ENCODE data around the gene ADGRB2. TPM values are rescaled to one million over a fixed set of nuclear protein-coding genes. Genes with fewer than 3 reads are reported as not detected.
A peak's percentile ranks its signal among the peaks of the same experiment; 100 is the strongest.

ADGRB2 gene
- polyA plus RNA-seq, 3 donors = not detected

DNA sequence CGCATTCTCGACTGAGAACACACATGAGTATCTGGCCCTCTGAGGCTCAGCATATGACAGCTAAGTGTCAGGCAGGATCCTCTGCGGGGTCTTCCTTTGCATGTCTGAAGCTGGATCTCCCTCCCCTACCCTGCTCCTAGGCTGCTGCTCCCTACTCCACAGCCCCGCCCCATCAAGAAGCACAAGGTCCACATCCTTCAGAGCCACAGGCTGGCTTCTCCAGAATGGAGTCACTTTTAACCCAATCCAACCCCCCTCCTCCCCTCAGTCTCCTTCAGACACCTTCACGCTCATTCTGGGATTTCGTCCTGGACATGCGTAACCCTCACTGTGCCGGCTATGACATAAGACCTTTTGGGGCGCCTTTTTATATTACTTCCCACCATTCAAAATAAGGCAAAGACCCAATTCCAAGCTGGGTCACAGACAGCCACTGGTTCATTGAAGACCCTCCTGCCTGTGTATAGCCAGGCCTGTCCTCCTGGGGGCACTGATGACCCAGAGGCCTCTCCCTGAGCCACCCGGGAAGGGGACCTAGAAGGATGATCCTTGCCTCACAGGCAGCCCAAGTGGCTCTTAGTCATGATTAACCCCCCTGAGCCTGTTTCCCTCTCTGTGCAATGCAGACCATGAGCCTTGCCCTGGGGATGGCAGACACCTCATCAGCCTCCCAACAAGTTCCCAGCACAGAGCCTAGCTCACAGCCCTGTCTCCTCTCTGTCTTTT, 4.7 kb downstream of the ADGRB2 start:
- H3K9me3 ChIP-seq (replicated peaks in 1 of 2; ENCODE audit: control insufficient read depth in 1 of 2, insufficient read depth in 1 of 2, low read length in 2 of 2) = peaks cover 3 to 19% of the 10 kb centered on the region in 2 donors
- Mint-ChIP-seq H3K4me3 (peak overlapping the region in 1 of 2 donors; percentile 80), H3K27me3 (ENCODE audit: low read depth in 3 of 3) (peaks cover 43 to 54% (median 51%) of the 10 kb centered on the region in 3 donors), H3K27ac (peak overlapping the region in 3 of 7 donors; percentile 14 to 56 (median 45)), H3K36me3 (peaks cover 5 to 9% of the 10 kb centered on the region in 2 donors), H3K4me1 (peaks cover 22% of the 10 kb centered on the region), H3K9me3 (peaks cover 0 to 15% (median 7%) of the 10 kb centered on the region in 7 donors)
- no peak overlapping the region for H3K4me3 ChIP-seq (replicated peaks in 1 of 3; ENCODE audit: low read depth in 2 of 3, low read length in 3 of 3)
- no peak overlapping the region for H3K27ac ChIP-seq (ENCODE audit: low read depth in 1 of 2, low read length in 2 of 2)
- intact Hi-C loops (cut with micrococcal nuclease) = loop anchor here in 1 of 2 donors (2.0 kb wide), 1 partner anchor 29 kb away; no protein-coding TSS in a partner anchor
- H2AFZ ChIP-seq (ENCODE audit: insufficient read depth, low read depth, low read length, poor library complexity, severe bottlenecking) = no peak overlapping the region
- no peak overlapping the region for H3K9ac ChIP-seq (ENCODE audit: insufficient read depth, low read length, poor library complexity, severe bottlenecking)
- H3K27me3 ChIP-seq (ENCODE audit: control insufficient read depth in 2 of 2, insufficient read depth in 2 of 2, low read length in 2 of 2) = peaks cover 34 to 46% of the 10 kb centered on the region in 2 donors
- H4K20me1 ChIP-seq (ENCODE audit: insufficient read depth, low read length) = no peaks in the 10 kb centered on the region
- DNase-seq = peak; percentile 18 to 53 (median 29)
- H3K79me2 ChIP-seq (ENCODE audit: insufficient read depth, low read length) = no peaks in the 10 kb centered on the region
- WGBS (ENCODE audit: insufficient coverage) = 87% methylated on average over 10 of the region's 10 CpGs
- no peak overlapping the region for H3K4me2 ChIP-seq (replicated peaks; ENCODE audit: extremely low read depth, low read length, poor library complexity, severe bottlenecking)
- TF ChIP-seq, protein P1, sequence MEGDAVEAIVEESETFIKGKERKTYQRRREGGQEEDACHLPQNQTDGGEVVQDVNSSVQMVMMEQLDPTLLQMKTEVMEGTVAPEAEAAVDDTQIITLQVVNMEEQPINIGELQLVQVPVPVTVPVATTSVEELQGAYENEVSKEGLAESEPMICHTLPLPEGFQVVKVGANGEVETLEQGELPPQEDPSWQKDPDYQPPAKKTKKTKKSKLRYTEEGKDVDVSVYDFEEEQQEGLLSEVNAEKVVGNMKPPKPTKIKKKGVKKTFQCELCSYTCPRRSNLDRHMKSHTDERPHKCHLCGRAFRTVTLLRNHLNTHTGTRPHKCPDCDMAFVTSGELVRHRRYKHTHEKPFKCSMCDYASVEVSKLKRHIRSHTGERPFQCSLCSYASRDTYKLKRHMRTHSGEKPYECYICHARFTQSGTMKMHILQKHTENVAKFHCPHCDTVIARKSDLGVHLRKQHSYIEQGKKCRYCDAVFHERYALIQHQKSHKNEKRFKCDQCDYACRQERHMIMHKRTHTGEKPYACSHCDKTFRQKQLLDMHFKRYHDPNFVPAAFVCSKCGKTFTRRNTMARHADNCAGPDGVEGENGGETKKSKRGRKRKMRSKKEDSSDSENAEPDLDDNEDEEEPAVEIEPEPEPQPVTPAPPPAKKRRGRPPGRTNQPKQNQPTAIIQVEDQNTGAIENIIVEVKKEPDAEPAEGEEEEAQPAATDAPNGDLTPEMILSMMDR (IDR thresholded peaks at IDR 0.05) = no peak
- peaks cover 20 to 31% of the 10 kb centered on the region in 2 donors for H3K4me1 ChIP-seq (ENCODE audit: control insufficient read depth in 1 of 2, insufficient read depth in 2 of 2, low read length in 2 of 2)
- no peaks in the 10 kb centered on the region for H3K36me3 ChIP-seq (replicated peaks in 1 of 2; ENCODE audit: control insufficient read depth in 1 of 2, insufficient read depth in 2 of 2, low read length in 2 of 2)

DNA sequence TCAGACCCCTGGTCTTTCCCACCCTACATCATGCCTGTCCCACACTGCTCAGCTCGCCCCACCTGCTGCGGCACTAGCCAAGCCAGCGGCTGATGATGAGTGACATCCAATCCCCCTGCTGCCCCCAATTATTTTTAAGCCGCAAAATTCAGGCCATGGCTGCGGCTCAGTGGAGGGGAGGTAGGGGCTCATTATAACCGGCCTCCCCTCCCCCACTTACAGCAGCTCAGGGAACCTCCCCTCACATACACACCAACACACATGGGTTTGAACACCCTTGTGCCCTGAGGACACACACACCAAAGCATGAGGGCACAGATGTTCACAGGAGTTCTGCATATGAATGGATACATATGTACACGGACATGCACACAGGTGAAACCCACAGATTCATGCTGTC, 5.3 kb downstream of the ADGRB2 start:
- Histone ChIP-seq H3K4me3 (replicated peaks in 1 of 3; ENCODE audit: low read depth in 2 of 3, low read length in 3 of 3) (no peak overlapping the region), H3K27ac (ENCODE audit: low read depth in 1 of 2, low read length in 2 of 2) (no peak overlapping the region), H2AFZ (ENCODE audit: insufficient read depth, low read depth, low read length, poor library complexity, severe bottlenecking) (no peak overlapping the region), H3K4me1 (ENCODE audit: control insufficient read depth in 1 of 2, insufficient read depth in 2 of 2, low read length in 2 of 2) (peaks cover 18 to 28% of the 10 kb centered on the region in 2 donors), H3K4me2 (replicated peaks; ENCODE audit: extremely low read depth, low read length, poor library complexity, severe bottlenecking) (no peak overlapping the region), H3K79me2 (ENCODE audit: insufficient read depth, low read length) (no peaks in the 10 kb centered on the region), H3K9me3 (replicated peaks in 1 of 2; ENCODE audit: control insufficient read depth in 1 of 2, insufficient read depth in 1 of 2, low read length in 2 of 2) (peaks cover 3 to 18% of the 10 kb centered on the region in 2 donors), H3K9ac (ENCODE audit: insufficient read depth, low read length, poor library complexity, severe bottlenecking) (no peak overlapping the region), H4K20me1 (ENCODE audit: insufficient read depth, low read length) (no peaks in the 10 kb centered on the region), H3K36me3 (replicated peaks in 1 of 2; ENCODE audit: control insufficient read depth in 1 of 2, insufficient read depth in 2 of 2, low read length in 2 of 2) (no peaks in the 10 kb centered on the region), H3K27me3 (ENCODE audit: control insufficient read depth in 2 of 2, insufficient read depth in 2 of 2, low read length in 2 of 2) (peaks cover 33 to 44% of the 10 kb centered on the region in 2 donors)
- TF ChIP-seq, protein P1 (IDR thresholded peaks at IDR 0.05) = no peak
- H3K36me3 Mint-ChIP-seq = peaks cover 5 to 9% of the 10 kb centered on the region in 2 donors
- WGBS (ENCODE audit: insufficient coverage) = no CpG with 5 or more reads among the region's 7 CpGs
- H3K4me3 Mint-ChIP-seq = no peak overlapping the region
- H3K9me3 Mint-ChIP-seq = peaks cover 0 to 15% (median 7%) of the 10 kb centered on the region in 7 donors
- peaks cover 22% of the 10 kb centered on the region for H3K4me1 Mint-ChIP-seq
- peaks cover 44 to 54% (median 53%) of the 10 kb centered on the region in 3 donors for H3K27me3 Mint-ChIP-seq (ENCODE audit: low read depth in 3 of 3)
- intact Hi-C loops (cut with micrococcal nuclease) = no loop called here
- DNase-seq = no peak
- H3K27ac Mint-ChIP-seq = no peak overlapping the region

Measured in CD14-positive monocyte (primary cell).